Fibroblast of skin of left quadriceps (primary cell): ENCODE results near the gene OR2V2.

Experiments used
- DNase-seq, 2 experiments: peaks; one replicate each; pipeline ENCODE4 v3.0.0-alpha.2; 2013; ENCODE audit warnings: low read depth in 2 of 2

OR2V2 gene

DNA sequence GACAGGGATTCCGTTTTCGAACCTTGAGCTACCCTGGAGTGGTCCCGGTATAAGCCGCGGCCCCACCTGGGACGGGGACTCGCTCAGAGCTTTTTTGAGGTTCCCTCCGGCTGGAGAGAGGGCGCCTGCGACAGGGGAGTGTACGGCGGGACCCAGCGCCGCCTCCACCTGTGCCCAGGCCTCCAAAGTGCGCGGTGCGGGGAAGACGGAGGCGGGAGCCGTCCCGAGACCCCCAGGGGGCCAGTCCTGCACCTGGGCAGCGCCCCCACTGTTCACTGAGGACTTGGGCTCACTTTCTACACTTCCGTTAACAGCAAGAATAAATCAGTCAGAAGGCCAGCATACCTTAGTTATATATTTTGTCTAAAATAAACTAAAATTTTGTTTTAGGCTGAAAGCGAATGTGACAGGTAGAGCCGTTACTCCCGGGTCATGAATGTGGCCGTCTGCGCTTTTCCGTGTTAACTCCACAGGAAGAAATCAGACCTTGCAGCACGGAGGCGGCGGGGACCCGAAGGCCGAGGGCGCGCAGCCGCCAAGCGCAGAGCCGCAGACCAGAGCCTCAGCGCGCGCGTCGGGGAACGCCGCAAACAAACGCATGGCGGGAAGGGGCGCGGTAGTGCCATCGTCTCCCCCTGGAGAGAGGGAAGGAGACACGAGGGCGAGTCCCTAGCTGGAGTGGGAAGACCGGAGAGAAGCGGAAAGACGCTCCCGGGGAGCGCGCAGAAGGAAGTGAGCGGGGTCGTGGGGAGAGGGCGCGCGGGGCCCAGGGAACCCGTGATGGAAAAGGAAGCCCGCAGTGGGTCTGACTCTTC is 43.5 kb downstream of the OR2V2 start:
- DNase-seq, result no peak

DNA sequence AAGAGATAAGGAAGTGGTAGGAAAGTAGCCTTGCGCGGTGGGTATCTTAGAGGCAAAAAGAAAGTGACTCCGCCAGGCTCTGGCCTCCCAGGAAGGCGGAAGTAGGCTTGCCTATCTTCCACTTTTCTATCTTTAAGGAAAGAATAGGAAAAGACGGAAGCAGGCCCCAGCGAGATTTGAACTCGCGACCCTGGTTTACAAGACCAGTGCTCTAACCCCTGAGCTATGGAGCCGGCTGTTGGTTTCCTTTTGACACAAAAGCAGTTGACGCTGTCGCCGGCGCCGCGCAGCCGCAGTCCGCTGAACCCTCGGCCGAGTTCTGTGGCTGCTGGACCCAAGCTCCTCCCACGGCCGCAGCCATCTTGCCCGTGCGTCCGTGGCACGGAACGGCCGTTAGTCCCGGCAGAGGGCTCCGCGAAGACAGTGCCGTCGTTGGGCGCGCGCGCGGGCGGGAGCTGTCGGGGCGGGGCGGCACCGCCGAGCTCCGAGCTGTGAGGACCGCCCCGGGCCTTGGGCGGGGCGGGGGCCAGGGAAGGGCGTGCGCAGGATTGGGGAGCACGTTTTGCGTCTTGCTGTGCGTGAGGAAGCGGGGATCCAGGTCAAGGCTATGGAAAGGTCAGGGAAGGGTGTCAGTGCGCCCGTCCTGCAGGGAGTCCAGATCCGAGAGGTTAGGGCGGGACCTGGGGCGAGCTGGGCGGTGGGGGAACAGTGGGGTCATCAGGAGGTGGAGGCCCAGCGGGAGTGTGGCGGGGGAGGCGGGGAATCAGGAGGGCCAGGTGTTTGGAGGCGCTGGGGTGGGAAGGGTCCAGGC is 44.3 kb downstream of the OR2V2 start:
- peak; percentile 92 for DNase-seq

DNA sequence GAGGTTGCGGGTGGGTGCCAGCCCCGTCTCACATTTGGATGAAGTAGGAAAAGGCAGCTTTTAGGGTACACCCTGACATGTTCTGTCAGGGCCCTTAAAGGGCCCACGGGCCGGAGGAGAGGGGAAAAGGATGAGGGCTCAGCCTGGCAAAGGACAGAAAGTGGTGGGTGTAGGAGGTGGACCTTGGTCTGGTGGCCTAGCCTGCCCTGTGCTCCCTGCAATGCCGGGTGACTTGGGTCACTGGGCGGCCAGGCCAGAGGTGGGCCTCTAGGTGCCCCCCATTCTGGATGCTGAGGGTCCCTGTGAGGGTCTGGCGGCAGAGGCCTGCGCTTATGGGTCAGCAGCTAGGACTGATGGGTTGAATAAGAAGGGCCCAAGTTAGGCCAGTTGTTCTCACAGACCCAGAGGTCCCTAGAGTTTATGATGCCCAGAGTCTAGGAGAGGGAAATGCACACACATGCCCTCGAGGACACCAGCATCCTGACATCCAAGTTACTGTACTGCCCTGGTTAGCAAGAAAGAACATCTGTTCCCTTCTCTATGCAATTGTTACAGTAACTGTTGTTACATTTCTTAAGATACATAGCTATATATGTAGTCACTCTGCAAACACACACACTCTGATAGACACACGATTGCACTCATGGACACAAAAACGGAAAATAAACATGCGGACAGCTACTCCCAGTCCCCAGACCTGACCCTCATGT is 45.1 kb downstream of the OR2V2 start:
- no peak for DNase-seq

DNA sequence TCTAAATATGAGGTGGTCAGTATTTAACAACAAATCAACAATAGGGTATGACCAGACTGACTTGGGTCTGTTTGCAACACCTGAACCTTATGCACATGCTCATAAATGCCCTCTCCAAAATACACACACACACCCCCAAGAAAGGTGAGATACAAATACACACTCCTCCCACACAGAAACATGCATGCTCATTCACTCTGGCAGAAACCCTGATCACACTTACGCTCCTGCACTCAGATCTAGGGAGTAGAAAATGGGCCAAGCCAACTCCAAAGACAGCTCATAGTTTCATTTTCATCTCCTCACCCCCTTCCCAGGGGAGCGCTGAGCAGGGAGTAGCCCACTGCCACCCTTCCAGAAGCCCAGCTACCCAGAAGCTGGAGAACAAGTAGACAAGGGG is 46.3 kb downstream of the OR2V2 start:
- DNase-seq, result no peak

DNA sequence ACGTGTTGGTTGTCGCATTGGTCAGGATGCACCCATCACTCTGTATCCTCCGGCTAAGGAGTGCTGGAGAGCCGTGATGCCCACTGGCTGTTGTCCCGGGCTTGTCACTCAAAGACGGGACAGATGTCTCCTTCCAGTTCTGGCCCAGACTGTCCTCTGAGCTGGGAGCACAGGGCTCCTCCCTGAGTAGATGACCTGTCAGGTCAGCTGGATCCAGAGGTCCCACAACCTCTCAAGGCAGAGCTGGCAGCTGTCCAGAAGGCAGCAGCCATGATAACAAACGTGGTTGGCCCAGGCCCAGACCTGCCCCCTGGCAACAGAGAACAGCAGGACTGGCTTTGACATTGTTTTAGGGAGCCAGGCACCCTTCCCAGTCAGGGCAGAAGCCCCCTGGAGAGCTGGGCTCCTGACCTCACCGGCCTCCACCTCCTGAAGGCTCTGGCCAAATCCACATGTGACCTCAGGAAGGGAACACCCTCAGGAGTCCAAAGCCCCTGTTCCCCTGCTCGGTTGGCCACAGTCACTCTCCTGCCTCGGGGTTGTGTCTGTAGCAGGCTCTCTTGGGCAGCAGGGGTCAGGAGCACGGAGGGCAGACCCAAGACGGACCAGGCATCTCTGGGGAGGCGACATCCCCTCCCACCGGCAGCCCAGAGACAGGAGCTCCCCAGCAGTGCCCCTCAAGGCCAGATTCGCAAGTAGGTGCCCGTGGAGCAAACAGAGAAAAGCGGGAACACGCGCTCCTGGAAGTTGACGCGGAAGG is 47.3 kb downstream of the OR2V2 start:
- DNase-seq, result no peak

DNA sequence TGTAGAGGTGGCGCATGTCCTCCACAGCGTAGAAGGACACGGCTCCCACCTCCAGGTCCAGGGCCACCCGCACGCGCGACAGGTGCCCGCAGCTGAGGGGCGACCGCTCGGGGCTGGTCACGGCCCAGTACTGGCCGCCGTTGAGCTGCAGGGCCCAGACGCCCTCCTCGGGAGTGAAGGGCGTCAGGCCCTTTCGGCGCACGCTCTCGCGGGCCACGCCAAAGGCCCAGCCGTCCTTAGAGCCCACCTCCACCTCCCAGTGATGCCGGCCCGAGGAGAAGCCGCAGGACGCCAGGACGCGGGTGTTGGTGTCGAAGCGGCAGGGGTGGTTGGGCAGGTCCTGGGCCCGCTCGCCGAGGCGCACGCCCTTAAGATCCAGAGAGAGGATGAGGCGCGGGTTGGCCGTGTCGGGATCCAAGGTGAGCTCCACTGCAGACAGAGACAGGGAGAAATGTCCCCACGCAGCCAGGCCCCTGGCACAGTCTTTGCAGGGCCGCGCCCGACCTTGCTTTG is 47.9 kb downstream of the OR2V2 start:
- no peak for DNase-seq

DNA sequence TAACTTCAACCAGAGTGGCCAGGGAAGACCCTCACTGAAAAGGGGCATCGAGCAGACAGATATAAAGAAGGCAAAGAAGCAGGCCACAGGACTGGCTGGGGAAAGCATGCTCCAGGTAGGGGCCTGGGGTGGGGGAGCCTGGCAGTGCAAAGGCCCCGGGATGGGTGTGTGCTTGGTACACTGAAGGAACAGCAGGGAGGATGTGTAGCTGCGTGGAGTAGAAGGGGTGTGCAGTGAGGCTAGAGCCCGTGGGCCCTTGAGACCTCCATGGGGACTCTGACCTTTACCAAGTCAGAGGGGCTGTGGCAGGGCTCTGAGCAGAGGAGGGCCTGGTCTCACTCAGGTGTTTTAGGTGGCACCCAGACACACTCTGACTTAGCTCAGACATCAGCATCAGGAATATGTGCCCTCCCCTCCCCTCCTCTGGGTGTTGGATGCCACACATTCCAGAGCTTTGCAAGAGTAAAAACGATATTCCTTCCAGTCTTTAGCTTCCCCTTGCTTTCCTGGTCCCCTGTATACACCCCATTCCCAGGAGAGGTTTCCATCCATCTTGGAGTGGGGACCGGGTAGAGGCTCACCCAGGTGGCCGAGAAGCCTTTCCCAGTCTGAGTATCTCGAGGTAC is 50.1 kb downstream of the OR2V2 start:
- no peak for DNase-seq

DNA sequence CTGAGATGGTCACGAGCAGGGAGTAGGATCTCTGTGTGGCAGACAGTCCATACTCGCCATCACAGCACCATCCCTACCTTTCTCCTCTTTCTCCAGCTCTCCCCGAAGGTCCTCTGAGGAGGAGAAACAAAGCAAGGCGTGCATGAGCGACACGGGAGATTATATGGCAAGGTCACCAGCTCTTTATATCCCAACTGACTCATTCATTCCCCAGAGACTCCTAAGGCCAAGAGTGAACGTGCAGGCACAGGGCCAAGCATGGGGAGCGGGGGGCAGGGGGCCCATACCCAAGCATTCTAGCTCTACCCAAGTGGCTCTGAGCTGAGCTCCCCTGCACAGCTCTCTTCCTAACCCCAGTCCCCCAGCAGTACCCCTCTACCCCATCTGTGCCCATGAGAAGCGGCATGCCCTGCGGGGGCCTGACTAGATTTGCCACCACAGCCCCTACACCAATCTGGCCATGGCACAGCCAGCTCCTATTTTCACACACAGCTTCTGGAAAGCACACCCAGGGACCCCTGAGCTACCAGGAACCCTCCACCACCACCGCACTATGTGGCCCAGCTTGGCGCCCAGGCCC is 50.8 kb downstream of the OR2V2 start:
- DNase-seq, result no peak

DNA sequence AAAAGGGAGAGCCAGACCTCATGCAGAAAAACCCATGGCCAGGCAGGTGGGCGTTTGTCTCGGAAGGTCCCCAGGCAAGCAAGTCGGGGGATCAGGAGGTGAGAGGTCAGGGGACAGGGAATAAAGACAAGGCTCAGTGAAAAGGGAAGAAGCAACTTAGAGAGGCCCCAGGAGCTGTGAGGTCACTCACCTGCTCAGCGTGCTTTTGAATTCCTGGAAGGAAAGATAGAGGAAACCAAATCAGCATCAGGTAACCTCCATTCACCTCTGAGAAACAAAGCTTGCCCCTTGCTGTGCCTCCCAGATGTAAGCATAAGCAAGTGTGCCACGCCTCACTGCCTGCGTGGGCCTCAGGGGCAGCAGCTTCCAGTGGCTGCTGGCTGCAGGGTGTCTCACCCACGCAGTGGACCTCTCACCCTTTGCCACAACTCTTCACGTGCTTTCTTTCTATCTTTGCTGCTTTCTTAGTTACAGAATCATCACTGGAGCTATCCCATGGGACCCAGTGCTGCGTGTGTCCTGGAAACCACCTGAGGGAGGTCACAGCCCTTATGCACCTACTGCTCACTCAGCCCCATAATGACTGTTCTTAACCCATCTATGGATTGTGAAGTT is 51.6 kb downstream of the OR2V2 start:
- DNase-seq, result no peak

DNA sequence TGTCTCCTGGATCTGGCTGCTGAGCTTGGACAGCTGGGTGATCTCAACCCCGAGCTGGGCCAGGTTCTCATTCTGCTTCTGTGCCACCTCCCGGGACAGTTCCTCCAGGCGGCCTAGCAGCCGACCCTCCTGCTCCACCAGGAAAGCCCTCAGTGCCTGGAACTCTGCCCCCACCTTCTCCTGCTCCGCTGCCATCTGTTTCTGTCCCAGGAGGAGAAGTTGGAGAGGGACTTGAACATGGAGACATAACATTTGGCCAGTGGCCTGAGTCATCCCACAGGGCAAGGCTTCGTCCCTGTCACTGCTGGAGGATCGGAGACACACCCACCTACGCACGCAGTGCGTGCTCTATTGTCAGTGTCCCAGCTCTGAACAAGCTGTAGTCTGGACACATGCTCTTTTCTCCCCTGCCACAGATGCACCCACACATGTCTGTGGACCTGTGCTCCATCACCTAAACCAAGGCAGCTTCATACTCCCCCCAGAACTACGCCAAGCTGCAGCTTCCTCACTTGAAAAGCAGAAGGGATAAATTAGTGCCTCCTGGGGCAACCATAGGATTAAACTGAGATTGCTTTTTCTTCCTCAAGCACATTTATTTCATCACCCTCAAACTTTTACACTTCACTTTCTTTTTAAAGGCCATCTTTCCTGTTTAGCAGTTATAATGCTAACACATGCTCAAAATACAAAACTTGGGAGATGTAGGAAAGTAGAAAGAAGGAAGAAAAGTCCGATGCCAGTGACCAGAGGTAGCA is 52.7 kb downstream of the OR2V2 start:
- no peak for DNase-seq

DNA sequence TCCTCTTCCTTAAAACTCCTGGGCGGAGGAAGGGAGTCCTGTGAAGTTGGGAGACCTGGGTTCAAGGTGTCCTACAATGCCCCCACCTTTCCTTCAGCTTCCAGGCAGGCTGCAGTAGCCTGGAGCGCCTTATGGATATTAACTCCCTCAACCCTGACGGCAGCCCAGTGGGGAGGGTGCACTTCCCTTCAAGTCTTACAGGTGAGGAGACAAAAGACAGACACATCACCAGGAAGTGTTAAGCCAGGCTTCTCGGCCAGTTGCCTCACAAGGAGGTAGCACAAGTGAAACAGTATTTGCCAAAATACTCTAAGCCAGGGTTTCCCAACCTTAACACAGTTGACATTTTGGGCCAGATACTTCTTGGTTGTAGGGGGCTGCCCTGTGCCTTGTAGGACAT is 53.4 kb downstream of the OR2V2 start:
- no peak for DNase-seq

DNA sequence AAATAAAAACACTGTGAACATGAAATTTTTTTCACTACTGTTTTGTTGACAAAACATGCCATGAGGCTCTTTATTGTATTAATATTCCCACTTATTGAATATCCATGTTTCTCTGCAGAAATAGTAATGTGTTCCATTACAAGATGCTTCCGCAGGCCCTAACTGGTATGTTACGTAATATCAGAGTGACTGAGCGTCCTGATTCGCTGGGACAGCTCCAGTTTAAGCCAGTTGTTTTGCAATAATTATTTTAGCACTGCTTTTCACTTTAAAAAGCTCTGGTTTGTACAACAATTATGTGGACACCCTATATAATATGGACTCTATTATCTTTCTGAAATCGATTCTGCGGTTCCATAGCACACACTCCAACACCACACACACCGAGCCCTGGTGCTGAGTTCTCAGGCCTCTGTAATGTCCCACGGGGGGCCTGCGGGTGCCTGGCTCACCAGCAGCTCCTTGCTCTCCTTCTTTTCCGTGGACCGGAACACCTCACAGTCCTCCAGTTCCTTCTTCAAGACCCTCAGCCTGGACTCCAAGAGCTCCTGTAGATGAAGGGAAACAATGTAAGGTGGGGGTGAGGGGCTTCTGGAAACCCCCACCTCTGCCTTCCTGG is 55.8 kb downstream of the OR2V2 start:
- DNase-seq, result no peak

DNA sequence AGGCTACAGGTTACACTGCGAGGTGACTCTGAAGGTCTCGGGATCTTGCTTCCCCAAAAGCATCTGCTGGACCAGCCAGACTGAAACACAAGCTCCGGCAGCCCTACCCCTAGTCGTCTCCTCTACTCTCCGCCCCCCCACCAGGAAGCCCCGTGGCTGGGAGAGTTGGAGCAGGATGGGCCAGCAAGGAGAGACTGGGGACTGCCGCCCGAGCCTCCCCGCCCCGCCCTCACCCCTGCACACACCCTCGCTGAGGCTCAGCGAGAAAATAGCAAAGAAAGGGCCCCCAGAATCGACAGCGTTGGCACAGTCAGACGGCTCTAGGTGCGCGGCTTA is 56.4 kb downstream of the OR2V2 start:
- DNase-seq, result no peak

DNA sequence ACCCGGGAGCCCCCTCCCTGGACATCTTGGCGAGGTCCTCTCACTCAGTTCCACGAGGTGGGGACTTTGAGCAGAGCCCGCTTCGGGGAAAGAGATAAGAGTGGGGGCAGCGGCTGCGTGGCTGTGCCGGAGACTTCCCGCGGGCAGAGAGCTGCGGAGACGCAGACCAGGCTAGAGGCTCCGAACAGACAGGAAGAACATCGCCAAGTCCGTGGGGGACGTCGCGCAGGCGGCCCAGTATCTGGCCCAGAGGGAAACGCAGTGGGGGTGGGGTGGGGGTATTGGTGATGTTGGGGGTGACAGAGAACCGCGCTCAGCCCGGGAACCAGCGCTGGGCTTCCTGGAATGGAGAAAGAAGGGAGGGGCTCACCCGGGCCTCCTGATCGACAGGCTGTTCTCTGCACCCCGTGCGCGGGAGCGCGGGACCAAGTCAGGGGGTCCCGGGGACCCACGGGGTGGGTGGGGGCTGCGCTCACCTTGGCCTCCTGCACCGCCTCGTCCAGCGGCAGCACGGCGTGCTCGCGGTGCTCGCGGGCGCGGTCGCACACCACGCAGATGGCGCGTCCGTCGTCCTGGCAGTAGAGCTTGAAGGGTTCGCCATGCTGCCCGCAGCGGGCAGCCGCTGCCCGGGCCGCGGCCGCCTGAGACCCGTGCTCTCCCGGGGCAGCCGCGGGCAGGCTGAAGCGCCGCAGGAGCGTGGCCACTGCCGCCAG is 56.9 kb downstream of the OR2V2 start:
- no peak for DNase-seq

DNA sequence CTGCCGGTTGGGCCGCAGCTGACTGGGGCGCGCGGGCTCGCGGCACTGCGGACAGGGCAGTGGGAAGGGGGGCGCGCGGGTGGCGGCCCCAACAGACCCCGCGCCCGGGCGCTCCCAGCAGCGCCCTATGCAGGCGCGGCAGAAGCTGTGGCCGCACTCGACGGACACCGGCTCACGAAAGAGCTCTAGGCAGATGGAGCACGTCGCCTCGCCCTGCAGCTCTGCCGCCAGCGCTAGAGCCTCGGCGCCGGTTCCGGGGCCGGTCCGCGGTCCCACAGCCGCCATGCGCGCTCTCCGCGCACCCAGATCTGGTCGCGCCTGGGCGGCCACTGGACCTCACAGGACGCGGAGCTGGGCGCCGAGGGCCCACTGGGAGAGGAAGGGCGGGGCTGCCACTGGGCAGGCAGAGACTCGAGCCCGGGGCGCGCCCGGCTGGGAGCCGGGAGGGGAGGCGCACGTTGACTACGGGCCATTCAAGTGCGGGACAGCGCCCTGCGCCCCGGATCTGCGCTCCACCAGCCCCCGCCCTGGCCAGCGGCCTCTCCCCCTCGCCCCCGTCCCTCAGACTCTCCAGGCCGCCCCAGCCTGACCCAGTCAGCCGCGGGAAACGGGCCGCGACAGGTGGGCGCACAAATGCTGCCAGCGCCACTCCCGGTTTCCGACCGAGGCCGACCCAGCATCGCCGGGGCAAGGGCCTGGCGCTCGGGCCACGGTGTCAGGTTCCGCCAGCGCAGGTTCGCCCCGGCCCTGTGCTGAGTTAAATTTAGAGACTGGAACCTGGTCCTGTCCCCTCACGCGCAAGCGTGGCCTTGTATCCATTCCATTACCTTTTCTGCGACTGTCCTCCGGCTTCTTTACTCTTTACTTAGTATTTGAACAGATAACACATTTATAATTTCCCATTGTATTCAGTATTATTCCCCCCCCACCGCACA is 57.7 kb downstream of the OR2V2 start, which contains the start of gene TRIM7:
TRIM7 (minus strand) TSS at position 371 of the 935 bp plus-strand sequence; CDS start at position 285, 86 bp downstream.
- DNase-seq, result no peak

DNA sequence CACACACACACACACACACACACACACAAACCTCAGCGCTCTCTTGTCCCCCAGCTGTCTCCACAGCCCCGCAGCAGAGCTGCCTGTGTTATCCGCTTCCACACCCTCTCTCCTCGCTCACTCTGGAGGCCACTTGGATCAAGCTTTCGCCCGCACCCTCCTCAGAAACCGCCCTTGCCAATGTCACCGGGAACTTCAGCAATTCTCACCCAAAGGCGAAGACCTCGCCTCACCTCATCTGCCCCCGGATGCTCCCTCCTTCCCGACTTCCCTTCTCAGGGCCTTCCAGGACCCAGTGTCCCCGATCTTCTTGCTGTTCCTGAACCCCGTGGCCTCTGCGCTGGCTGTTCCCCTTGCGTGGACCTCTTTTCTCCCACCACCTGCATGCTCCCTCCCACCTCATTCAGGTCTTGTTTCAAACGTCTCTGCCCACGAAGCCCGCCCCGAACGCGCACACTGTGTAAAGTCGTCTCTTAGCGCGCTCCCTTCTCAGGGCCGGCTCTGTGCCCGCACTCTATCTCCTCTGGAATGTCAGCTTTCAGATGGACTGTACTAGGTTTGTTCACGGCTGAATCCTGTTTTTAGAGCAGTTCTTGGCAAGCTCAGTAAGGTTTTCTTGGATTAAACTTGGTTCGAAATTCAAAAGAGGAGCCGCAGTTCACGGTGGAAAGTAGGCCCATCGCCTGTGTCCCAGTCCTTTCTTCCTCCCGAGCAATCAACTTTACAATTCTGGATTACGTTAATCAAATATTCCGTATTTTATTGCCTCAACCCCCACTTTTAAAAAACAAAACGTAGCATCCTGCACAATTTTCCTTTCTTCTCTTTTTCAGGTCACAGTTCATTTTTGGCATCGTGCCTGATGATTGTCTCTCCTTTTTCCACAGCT is 58.6 kb downstream of the OR2V2 start:
- no peak for DNase-seq
